ENCODE data around the gene ZNF214. TPM values are rescaled to one million over a fixed set of nuclear protein-coding genes. Genes with fewer than 3 reads are reported as not detected.

The ZNF214 gene
- total RNA-seq = 0.70 and 2.0 TPM in 2 replicates

GRCh38 chr11:7020183-7020917 lies at the start of gene ZNF214, which contains the start of gene NLRP14:
ZNF214 (minus strand) TSS chr11:7020346; CDS start chr11:7002835, 17,511 bp downstream.
NLRP14 (plus strand) TSS chr11:7020479; CDS start chr11:7038587, 18,108 bp downstream.

Other genes with a start within 250 kb of the ZNF214 start
- not detected in 2 replicates for gene OR2AG2, start 248.4 kb downstream of the ZNF214 start, total RNA-seq
- gene OR2AG1, start 237.3 kb downstream of the ZNF214 start, total RNA-seq = not detected in 2 replicates
- not detected in 2 replicates for gene OR6A2, start 220.7 kb downstream of the ZNF214 start, total RNA-seq
- not detected in 2 replicates for gene OR10A5, start 174.7 kb downstream of the ZNF214 start, total RNA-seq
- gene OR10A2, start 157.3 kb downstream of the ZNF214 start, total RNA-seq = not detected in 2 replicates
- not detected in 2 replicates for gene OR10A4, start 143.7 kb downstream of the ZNF214 start, total RNA-seq
- 3.1 TPM in 1 of 2 replicates, not detected in the other for gene OR2D2, start 127.8 kb downstream of the ZNF214 start, total RNA-seq
- not detected in 2 replicates for gene OR2D3, start 99.3 kb downstream of the ZNF214 start, total RNA-seq
- 1.5 and 2.5 TPM in 2 replicates for gene ZNF215, start 93.9 kb downstream of the ZNF214 start, total RNA-seq
- gene NLRP14, start 133 bp upstream of the ZNF214 start, total RNA-seq = not detected in 2 replicates
- gene RBMXL2, start 68.7 kb upstream of the ZNF214 start, total RNA-seq = not detected in 2 replicates
- not detected in 2 replicates for gene SYT9, start 231.6 kb upstream of the ZNF214 start, total RNA-seq